Kidney (tissue), 14 donors: ENCODE data around the gene ODC1. TPM values are rescaled to one million over a fixed set of nuclear protein-coding genes. Genes with fewer than 3 reads are reported as not detected.

Experiments used
- DNase-seq, 5 donors: peaks; one replicate each; pipeline ENCODE4 v3.0.0-alpha.2; 2013 to 2020
- FAIRE-seq: peaks from 2 replicates; lab custom pipeline; 2012; peaks lifted over from hg19 to GRCh38; lab: Jason Lieb, UNC
- H3K27ac ChIP-seq, 2 donors: one replicate each; pipeline ENCODE4 v1.7.0; 2013; ENCODE audit warnings: low read depth in 2 of 2, low read length in 2 of 2, inconsistent platforms in 1 of 2
- H3K27me3 ChIP-seq: one replicate; pipeline ENCODE4 v1.7.1; 2013; ENCODE audit warnings: low read length, inconsistent platforms; ENCODE audit not compliant: control insufficient read depth, insufficient read depth
- H3K36me3 ChIP-seq, 3 donors: one replicate each; pipeline versions ENCODE4 v1.7.0 to v1.7.1; 2013; ENCODE audit warnings: low read length in 3 of 3, control low read depth in 1 of 3, inconsistent platforms in 1 of 3; ENCODE audit not compliant: insufficient read depth in 3 of 3, control insufficient read depth in 2 of 3
- H3K4me1 ChIP-seq, 3 donors: one replicate each; pipeline versions ENCODE4 v1.7.0 to v1.7.1; 2013; ENCODE audit warnings: low read length in 3 of 3, inconsistent platforms in 1 of 3, low read depth in 1 of 3; ENCODE audit not compliant: control insufficient read depth in 2 of 3, insufficient read depth in 2 of 3
- H3K4me3 ChIP-seq, 3 donors: one replicate each; pipeline versions ENCODE4 v1.7.0 to v1.8.1; 2013; ENCODE audit warnings: low read length in 3 of 3, control low read depth in 1 of 3, inconsistent platforms in 1 of 3
- H3K9ac ChIP-seq, 3 donors: one replicate each; pipeline versions ENCODE4 v1.7.0 to v1.7.1; 2013; ENCODE audit warnings: low read length in 3 of 3, control low read depth in 1 of 3, inconsistent platforms in 1 of 3
- H3K9me3 ChIP-seq, 3 donors: one replicate each; pipeline versions ENCODE4 v1.7.0 to v1.7.1; 2013; ENCODE audit warnings: low read length in 3 of 3, control low read depth in 1 of 3, inconsistent platforms in 1 of 3; ENCODE audit not compliant: control insufficient read depth in 2 of 3, insufficient read depth in 1 of 3
- CTCF ChIP-seq: IDR thresholded peaks from 3 replicates; pipeline ENCODE4 v1.5.1; 2012; ENCODE audit warnings: mild to moderate bottlenecking, moderate library complexity, borderline replicate concordance; ENCODE audit not compliant: insufficient read depth; ENCODE audit errors: extremely low read depth
- intact Hi-C: fragments of 100-400 bp; cut with DNase I; formaldehyde crosslinking; loops from one replicate; pipeline ENCODE4 v1.11.1; 2022
- polyA plus RNA-seq: library from polyadenylated mRNA; stranded (reverse); fragments of 350-450 nt; fragmentation: Illumina TruSeq; extraction: RNeasy Lipid Tissue Mini Kit (QIAGEN cat#74804); gene quantifications from one replicate; pipeline ENCODE4 v1.2.3, GENCODE V29; 2014; ENCODE audit warnings: low read depth, low replicate concordance; ENCODE audit not compliant: insufficient read depth
- total RNA-seq: library from RNA; stranded (reverse); fragmentation: NEBNext Ultra II Directional; extraction: Animal tissue kit (Norgen Biotek cat#: 25700); gene quantifications from one replicate; pipeline ENCODE4 v1.2.1, GENCODE V29; 2021
- donor health status: control.
- donor health status: control.
- donor health status: control.
- donor health status: control.
- donor health status: control.
- donor health status: DM: yes; HTN: yes; CAD: no.
- donor health status: Normal renal cell carcinoma (clear cell type).

Gene ODC1
- total and polyA plus RNA-seq, 2 donors from 2014 or later, result 94.4 to 97.5 TPM

GRCh38 chr2:10454505-10454904 lies 6.4 kb upstream of the ODC1 start:
- H3K4me3 ChIP-seq, result no peak overlapping the region
- DNase-seq (no peak), FAIRE-seq (no peak)
- H3K36me3 ChIP-seq, result no peaks in the 10 kb centered on the region
- intact Hi-C loops, result no loop called here
- H3K9ac ChIP-seq, result no peak overlapping the region
- peaks cover 2 to 4% (median 4%) of the 10 kb centered on the region in 3 donors for H3K4me1 ChIP-seq
- H3K9me3 ChIP-seq, result no peaks in the 10 kb centered on the region
- TF ChIP-seq CTCF, result no peak
- no peaks in the 10 kb centered on the region for H3K27me3 ChIP-seq
- no peak overlapping the region for H3K27ac ChIP-seq

DNA sequence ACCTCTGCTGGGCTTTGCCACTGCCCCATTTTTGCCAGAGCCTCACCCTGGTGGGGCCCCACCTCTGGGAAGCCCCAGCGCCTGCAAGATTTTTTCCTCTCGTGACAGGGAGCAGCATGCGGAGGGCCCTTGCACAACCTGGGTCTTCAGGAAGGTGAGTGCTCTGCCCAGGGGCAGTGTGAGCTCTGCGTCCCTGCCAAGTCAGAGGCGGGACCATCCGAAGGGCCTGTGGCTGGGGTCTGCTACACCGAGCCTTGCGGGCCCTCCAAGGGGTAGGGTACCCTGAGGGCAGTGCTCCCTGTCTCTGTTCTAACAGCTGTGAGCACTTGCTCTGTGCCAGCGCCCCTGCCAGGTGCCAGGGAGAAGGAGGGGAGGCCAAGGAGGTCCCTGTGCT lies 5.8 kb upstream of the ODC1 start:
- no peak overlapping the region for H3K4me3 ChIP-seq
- no peaks in the 10 kb centered on the region for H3K9me3 ChIP-seq
- FAIRE-seq (no peak), DNase-seq (no peak)
- intact Hi-C loops, result no loop called here
- H3K36me3 ChIP-seq, result no peaks in the 10 kb centered on the region
- H3K4me1 ChIP-seq, result peaks cover 2 to 6% (median 4%) of the 10 kb centered on the region in 3 donors
- no peak for TF ChIP-seq CTCF
- H3K9ac ChIP-seq, result no peak overlapping the region
- H3K27me3 ChIP-seq, result no peaks in the 10 kb centered on the region
- H3K27ac ChIP-seq, result no peak overlapping the region

DNA sequence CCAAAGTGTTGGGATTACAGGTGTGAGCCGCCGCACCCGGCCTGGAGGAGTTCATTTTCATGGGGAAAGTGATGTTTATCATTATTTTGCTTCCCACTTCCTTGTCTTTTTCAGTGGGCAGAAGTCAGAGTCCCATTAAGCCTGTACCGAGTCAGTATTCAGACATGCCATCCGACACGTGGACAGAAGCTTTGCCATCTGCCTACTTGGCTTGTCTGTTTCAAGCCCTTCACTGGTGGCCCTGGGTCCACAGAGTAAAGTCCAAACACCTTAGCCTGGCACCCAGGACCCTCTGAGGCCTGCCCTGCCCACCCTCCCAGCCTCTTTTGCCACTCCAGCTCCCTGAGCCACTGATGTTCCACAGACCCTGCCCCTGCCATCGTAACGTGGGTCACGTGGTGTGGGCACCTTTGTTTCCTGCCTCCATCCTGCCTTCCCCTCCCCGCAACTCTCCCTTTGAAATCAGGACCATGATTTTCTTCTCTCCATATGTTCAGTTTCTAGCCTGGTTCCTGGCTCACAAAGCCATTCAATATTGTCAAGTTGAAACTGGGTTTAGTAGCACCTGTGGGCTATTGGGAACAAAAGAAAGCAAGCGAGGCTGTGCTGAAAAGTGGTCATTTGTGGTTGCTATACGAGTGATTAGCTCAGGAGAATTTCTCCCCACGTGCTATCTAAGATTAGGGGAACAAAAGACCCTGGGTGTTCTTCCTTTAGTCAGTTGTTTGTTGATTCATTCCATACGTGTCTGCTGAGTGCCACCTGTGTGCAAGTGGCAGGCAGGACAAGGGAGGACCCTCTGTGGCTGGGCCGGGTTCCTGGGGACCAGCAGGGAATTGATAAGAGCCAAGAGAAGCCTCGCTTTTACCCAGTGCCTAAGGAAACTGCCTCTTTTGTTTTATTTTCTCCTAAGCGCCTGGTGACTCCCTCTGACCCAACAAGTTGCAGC lies 5.1 kb upstream of the ODC1 start:
- FAIRE-seq (no peak), DNase-seq (no peak)
- H3K27ac ChIP-seq, result no peak overlapping the region

More for the DNA sequence above, 5.1 kb upstream of the ODC1 start:
- Histone ChIP-seq H3K36me3 (no peaks in the 10 kb centered on the region), H3K4me3 (no peak overlapping the region), H3K9me3 (no peaks in the 10 kb centered on the region), H3K4me1 (peaks cover 2 to 10% (median 4%) of the 10 kb centered on the region in 3 donors), H3K27me3 (no peaks in the 10 kb centered on the region), H3K9ac (no peak overlapping the region)
- no peak for TF ChIP-seq CTCF
- intact Hi-C loops, result no loop called here
